M059J (cell line): ENCODE data around the gene RPS25. TPM values are rescaled to one million over a fixed set of nuclear protein-coding genes. Genes with fewer than 3 reads are reported as not detected.
A peak's percentile ranks its signal among the peaks of the same experiment; 100 is the strongest.
"Not testable (repeated sequence)": the region's sequence is repeated elsewhere in the genome, so short reads cannot be mapped to it uniquely, and the experiment has no call there.

Source experiments
- DNase-seq: peaks from one replicate; pipeline ENCODE4 v3.0.0-alpha.2; 2012; ENCODE audit warnings: low read depth
- total RNA-seq: library from RNA; depleted of rRNA; stranded (reverse); fragments of >200 nt; shearing (Covaris generic); gene quantifications from 2 replicates; pipeline ENCODE4 v1.2.3, GENCODE V29; 2014

Gene RPS25
- total RNA-seq, 1 experiment from 2014 or later: 1,736 TPM

GRCh38 chr11:119016216-119017009 is 1.7 kb downstream of the RPS25 start:
- no peak for DNase-seq

- peak; percentile 18 for DNase-seq
These were observed 3.0 kb downstream of the RPS25 start for GRCh38 chr11:119015054-119015611.

- DNase-seq: no peak
These were observed 3.8 kb downstream of the RPS25 start for GRCh38 chr11:119014209-119014924.

GRCh38 chr11:119012629-119013170 is 5.4 kb downstream of the RPS25 start:
- DNase-seq: no peak

- DNase-seq: no peak
These were observed 6.6 kb downstream of the RPS25 start for GRCh38 chr11:119011476-119012053.

GRCh38 chr11:119006656-119007055 is 11.5 kb downstream of the RPS25 start:
- DNase-seq: no peak

GRCh38 chr11:119000906-119001305 is 17.2 kb downstream of the RPS25 start:
- DNase-seq: peak; percentile 44

GRCh38 chr11:118998822-118999221 is 19.3 kb downstream of the RPS25 start:
- peak; percentile 93 for DNase-seq

- no peak for DNase-seq
These were observed 19.8 kb downstream of the RPS25 start for GRCh38 chr11:118998388-118998717.

- peak; percentile 89 for DNase-seq
These were observed 20.3 kb downstream of the RPS25 start, which contains the start of gene CENATAC for GRCh38 chr11:118997627-118998387. CENATAC (plus strand) TSS chr11:118998138; CDS start chr11:118998198, 60 bp downstream.

- DNase-seq: no peak
These were observed 21.1 kb downstream of the RPS25 start for GRCh38 chr11:118996926-118997626.

- DNase-seq: not testable (repeated sequence)
These were observed 26.6 kb downstream of the RPS25 start for GRCh38 chr11:118991486-118992038.

- no peak for DNase-seq
These were observed 29.9 kb downstream of the RPS25 start for GRCh38 chr11:118988280-118988679.

- no peak for DNase-seq
These were observed 33.3 kb downstream of the RPS25 start for GRCh38 chr11:118984825-118985224.

- DNase-seq: not testable (repeated sequence)
These were observed 33.8 kb downstream of the RPS25 start for GRCh38 chr11:118984337-118984736.

GRCh38 chr11:118980191-118980881 is 37.8 kb downstream of the RPS25 start:
- no peak for DNase-seq

- DNase-seq: no peak
These were observed 38.7 kb downstream of the RPS25 start for GRCh38 chr11:118979434-118979833.

- peak; percentile 84 for DNase-seq
These were observed 42.1 kb downstream of the RPS25 start for GRCh38 chr11:118975771-118976709.

- no peak for DNase-seq
These were observed 44.2 kb downstream of the RPS25 start for GRCh38 chr11:118973985-118974384.
